Progenitor cell of endocrine pancreas (in vitro differentiated cells): Measurements from ENCODE around the gene CUX1. TPM values are rescaled to one million over a fixed set of nuclear protein-coding genes. Genes with fewer than 3 reads are reported as not detected.
A peak's percentile ranks its signal among the peaks of the same experiment; 100 is the strongest.

ENCODE experiments used
- DNase-seq: peaks from one replicate; pipeline ENCODE4 v3.0.0; 2021; ENCODE audit warnings: low spot score; ENCODE audit not compliant: unreplicated experiment
- H3K27ac Mint-ChIP-seq: 2 replicates; pipeline ENCODE4 v1.8.0; 2021; ENCODE audit warnings: mild to moderate bottlenecking, moderate library complexity, mixed read lengths
- H3K27me3 Mint-ChIP-seq: 2 replicates; pipeline ENCODE4 v1.8.0; 2021; ENCODE audit warnings: mixed read lengths
- H3K36me3 Mint-ChIP-seq: 2 replicates; pipeline ENCODE4 v1.8.0; 2022; ENCODE audit warnings: mixed read lengths; ENCODE audit not compliant: insufficient read depth
- H3K4me1 Mint-ChIP-seq: 2 replicates; pipeline ENCODE4 v1.8.0; 2021; ENCODE audit warnings: low read depth, mixed read lengths
- H3K4me3 Mint-ChIP-seq: 2 replicates; pipeline ENCODE4 v1.8.0; 2021; ENCODE audit warnings: low read depth, mild to moderate bottlenecking, moderate library complexity, mixed read lengths
- H3K9me3 Mint-ChIP-seq: 2 replicates; pipeline ENCODE4 v1.8.0; 2021; ENCODE audit warnings: low read depth, mixed read lengths
- CTCF ChIP-seq: fragments of 200-600 bp; sonication (generic); IDR thresholded peaks from one replicate; pipeline ENCODE4 v1.5.0; 2021; ENCODE audit warnings: antibody characterized with exemption, mild to moderate bottlenecking; ENCODE audit not compliant: unreplicated experiment
- total RNA-seq: library from RNA; stranded (reverse); gene quantifications from 2 replicates; pipeline ENCODE4 v1.2.1, GENCODE V29; 2021

CUX1 gene
- total RNA-seq, 1 donor from 2014 or later: 103 TPM

- TF ChIP-seq CTCF: no peak
- Mint-ChIP-seq H3K4me1 (peaks cover 14% of the 10 kb centered on the region), H3K9me3 (no peaks in the 10 kb centered on the region), H3K4me3 (no peak overlapping the region), H3K27me3 (no peaks in the 10 kb centered on the region), H3K36me3 (no peaks in the 10 kb centered on the region), H3K27ac (peak overlapping the region; percentile 80)
- no peak for DNase-seq
Observed at GRCh38 chr7:101948650-101949049, 131.2 kb downstream of the CUX1 start.

GRCh38 chr7:101950450-101951119, 133.2 kb downstream of the CUX1 start:
- Mint-ChIP-seq H3K36me3 (no peaks in the 10 kb centered on the region), H3K4me1 (peaks cover 16% of the 10 kb centered on the region)
- no peak for DNase-seq

DNA sequence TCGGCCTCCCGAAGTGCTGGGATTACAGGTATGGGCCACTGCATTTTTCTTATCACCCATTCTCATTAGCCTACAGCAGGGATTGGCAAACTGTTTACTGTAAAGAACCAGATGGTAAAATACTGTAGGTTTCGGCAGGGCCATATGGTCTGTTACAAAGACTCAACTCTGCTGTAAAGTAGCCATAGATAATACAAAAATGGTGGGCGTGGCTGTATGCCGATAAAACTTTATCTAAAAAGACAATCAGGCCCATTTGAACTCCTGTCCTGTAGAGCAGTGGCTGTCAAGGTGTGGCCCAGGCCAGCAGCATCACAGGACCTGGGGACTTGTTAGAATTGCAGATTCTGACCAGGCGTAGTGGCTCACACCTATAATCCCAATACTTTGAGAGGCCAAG, 134.3 kb downstream of the CUX1 start:
- H3K27me3 Mint-ChIP-seq: no peaks in the 10 kb centered on the region
- H3K4me1 Mint-ChIP-seq: peaks cover 11% of the 10 kb centered on the region
- no peak for DNase-seq
- no peaks in the 10 kb centered on the region for H3K9me3 Mint-ChIP-seq
- no peaks in the 10 kb centered on the region for H3K36me3 Mint-ChIP-seq
- no peak for TF ChIP-seq CTCF
- H3K27ac Mint-ChIP-seq: no peak overlapping the region
- H3K4me3 Mint-ChIP-seq: no peak overlapping the region

More at GRCh38 chr7:101950450-101951119, 133.2 kb downstream of the CUX1 start:
- H3K4me3 Mint-ChIP-seq: no peak overlapping the region
- H3K27me3 Mint-ChIP-seq: no peaks in the 10 kb centered on the region
- TF ChIP-seq CTCF: peak; percentile 19
- no peaks in the 10 kb centered on the region for H3K9me3 Mint-ChIP-seq
- no peak overlapping the region for H3K27ac Mint-ChIP-seq

DNA sequence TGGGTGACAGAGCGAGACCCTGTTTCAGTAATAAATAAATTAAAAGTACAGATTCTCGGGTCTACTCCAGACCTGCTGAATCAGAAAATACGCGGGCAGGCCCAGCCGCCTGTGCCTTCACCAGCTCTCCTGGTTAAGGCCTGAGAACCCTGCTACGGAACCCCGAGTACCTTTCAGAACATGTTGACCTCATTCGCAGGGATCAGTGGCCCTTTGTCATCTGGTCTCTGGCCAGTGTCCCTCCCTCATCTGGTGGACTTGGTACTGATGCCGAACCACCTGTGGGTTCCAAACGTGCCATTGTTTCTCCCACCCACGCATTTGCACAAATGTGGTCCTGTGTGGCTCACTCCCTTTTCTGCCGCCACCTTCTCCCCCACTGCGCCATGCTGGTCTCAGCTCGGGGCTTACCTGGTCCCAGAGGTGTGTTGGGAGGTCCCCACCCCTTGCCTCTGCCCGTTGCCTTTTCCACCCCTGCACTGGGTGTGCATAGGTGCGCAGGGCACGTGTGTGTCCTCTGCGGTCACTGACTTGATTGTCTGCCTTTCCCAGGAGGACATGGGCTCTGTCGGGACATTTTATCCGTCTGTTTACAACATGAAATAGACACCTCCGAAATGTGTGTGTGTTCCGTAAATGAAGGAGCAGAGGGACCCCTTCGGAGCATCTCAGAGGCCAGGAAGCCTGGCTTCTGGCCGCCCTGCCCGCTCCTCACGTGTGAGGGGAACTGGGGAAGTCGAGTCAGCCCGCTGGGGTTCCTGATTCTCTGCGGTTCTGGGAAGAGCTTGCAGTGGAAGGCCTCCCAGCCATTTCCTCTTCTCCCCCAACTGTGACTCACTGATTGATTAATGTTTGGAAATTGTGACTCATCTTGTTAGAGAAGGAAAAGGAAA, 135.2 kb downstream of the CUX1 start:
- peaks cover 10% of the 10 kb centered on the region for H3K4me1 Mint-ChIP-seq
- H3K4me3 Mint-ChIP-seq: no peak overlapping the region
- TF ChIP-seq CTCF: no peak
- no peaks in the 10 kb centered on the region for H3K36me3 Mint-ChIP-seq
- DNase-seq: no peak
- no peaks in the 10 kb centered on the region for H3K27me3 Mint-ChIP-seq
- H3K9me3 Mint-ChIP-seq: no peaks in the 10 kb centered on the region
- peak overlapping the region; percentile 79 for H3K27ac Mint-ChIP-seq

DNA sequence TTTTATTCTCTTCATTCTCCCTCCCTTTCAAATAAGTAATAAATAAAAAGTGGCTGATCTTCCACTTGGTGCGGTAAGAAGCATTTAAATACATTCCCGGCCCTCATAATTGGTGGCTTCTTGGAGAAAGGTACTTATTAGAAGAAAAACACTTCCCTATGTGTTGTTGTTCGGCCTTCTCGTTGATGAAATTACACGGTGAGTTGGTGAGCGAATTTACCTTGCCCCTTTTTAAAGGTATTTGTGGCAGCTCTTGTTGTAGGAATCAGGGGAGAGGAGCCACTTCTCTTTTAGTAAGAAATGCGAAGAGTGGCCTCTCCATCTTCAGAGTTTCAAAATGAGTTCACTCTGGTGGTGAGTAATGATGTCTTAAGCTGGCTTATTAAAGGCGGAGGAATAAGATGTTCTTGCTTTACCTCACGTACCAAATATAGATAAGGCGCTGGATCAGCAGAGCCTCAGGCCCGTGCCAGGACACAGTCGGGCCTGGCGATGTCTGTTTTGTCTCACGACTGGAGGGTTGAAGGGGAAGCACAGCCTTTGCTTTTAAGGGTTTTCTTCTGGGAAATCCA, 135.9 kb downstream of the CUX1 start:
- Mint-ChIP-seq H3K36me3 (no peaks in the 10 kb centered on the region), H3K4me1 (peaks cover 6% of the 10 kb centered on the region), H3K9me3 (no peaks in the 10 kb centered on the region), H3K27me3 (no peaks in the 10 kb centered on the region), H3K4me3 (no peak overlapping the region), H3K27ac (peak overlapping the region; percentile 79)
- DNase-seq: no peak
- no peak for TF ChIP-seq CTCF
